ENCODE measurements around the gene ABCC3. TPM values are rescaled to one million over a fixed set of nuclear protein-coding genes. Genes with fewer than 3 reads are reported as not detected.

Gene ABCC3
- total and polyA plus RNA-seq, 8 donors = 13.6 to 1,043 (median 188) TPM

DNA sequence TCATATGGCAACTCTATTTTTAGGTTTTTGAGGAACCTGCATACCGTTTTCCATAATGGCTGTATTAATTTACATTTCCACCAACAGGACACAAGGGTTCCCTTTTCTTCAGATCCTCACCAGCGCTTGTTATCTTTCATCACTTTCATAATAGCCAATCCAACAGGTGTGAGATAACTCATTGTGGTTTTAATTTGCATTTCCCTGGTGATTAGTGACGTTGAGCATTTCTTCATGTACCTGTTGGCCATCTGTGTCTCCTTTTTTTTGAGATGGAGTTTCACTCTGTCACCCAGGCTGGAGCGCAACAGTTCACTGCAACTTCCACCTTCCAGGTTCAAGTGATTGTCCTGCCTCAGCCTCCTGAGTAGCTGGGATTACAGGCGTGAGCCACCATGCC, 36.2 kb upstream of the ABCC3 start:
- DNase-seq = no peak
- WGBS, 5 donors = 60 to 75% (median 61%) methylated on average over 5 of the region's 5 CpGs
- Histone ChIP-seq H3K27me3 (peaks cover 0 to 13% (median 0%) of the 10 kb centered on the region in 3 donors), H3K9me3 (no peaks in the 10 kb centered on the region), H3K4me3 (no peak overlapping the region), H3K27ac (no peak overlapping the region), H3K36me3 (no peaks in the 10 kb centered on the region), H3K4me1 (no peaks in the 10 kb centered on the region)
- intact Hi-C loops (cut with DNase I; ENCODE audit: low total_unique reads) = no loop called here
- TF ChIP-seq POLR2AphosphoS5 (IDR thresholded peaks at IDR 0.05) = no peak

DNA sequence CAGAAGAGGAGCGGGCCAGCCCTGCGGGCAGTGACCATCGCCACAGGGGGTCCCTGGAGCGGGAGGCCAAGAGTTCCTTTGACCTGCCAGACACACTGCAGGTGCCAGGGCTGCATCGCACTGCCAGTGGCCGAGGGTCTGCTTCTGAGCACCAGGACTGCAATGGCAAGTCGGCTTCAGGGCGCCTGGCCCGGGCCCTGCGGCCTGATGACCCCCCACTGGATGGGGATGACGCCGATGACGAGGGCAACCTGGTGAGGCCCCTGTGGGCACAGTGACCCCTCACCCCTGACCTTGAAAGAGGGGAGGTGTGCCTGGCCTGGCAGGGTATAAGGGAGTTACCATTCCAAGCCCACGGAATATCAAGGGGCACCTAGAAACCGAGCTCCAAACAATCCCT, 35.1 kb upstream of the ABCC3 start:
- TF ChIP-seq POLR2A (IDR thresholded peaks at IDR 0.05) = no peak
- no peak for TF ChIP-seq EP300 (IDR thresholded peaks at IDR 0.05)
- TF ChIP-seq, protein P1, sequence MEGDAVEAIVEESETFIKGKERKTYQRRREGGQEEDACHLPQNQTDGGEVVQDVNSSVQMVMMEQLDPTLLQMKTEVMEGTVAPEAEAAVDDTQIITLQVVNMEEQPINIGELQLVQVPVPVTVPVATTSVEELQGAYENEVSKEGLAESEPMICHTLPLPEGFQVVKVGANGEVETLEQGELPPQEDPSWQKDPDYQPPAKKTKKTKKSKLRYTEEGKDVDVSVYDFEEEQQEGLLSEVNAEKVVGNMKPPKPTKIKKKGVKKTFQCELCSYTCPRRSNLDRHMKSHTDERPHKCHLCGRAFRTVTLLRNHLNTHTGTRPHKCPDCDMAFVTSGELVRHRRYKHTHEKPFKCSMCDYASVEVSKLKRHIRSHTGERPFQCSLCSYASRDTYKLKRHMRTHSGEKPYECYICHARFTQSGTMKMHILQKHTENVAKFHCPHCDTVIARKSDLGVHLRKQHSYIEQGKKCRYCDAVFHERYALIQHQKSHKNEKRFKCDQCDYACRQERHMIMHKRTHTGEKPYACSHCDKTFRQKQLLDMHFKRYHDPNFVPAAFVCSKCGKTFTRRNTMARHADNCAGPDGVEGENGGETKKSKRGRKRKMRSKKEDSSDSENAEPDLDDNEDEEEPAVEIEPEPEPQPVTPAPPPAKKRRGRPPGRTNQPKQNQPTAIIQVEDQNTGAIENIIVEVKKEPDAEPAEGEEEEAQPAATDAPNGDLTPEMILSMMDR (IDR thresholded peaks at IDR 0.05) = no peak
- no peak for TF ChIP-seq POLR2AphosphoS5 (IDR thresholded peaks at IDR 0.05)
- H3K36me3 ChIP-seq = no peaks in the 10 kb centered on the region
- no peak for DNase-seq
- H3K9me3 ChIP-seq = no peaks in the 10 kb centered on the region
- H3K27me3 ChIP-seq = peaks cover 0 to 23% (median 0%) of the 10 kb centered on the region in 3 donors
- H3K27ac ChIP-seq = no peak overlapping the region
- H3K4me1 ChIP-seq = peaks cover 0 to 8% (median 5%) of the 10 kb centered on the region in 4 donors
- intact Hi-C loops (cut with DNase I; ENCODE audit: low total_unique reads) = no loop called here
- H3K4me3 ChIP-seq = no peak overlapping the region
- 88 to 94% (median 92%) methylated on average over 11 to 15 of the region's 15 CpGs for WGBS, 5 donors

DNA sequence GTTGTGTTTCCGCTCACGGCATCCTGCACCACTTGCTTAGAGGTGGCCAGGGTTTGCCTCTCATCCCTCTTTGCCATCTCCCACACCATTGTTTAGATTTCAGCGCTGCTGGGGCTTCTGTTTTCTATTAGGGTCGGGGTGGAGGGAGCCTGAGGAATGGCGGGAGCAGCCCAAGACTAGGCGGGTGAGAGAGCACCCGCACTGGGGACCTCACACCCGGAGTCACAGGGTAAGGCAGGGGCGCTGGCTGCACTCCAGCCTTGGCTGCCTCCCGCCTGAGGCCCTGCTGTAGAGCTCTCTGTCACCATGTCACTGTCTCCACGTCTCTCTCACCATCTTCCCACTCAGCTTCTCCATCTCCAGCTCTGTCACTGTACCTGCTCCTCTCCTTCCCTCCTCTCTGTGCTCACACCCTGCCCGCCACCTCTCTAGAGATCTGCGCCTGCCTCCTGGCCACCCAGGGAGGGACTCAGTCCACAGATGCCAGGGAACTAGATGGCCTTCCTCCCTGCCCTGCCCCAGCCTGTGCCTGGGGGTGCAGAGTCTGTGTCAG, 32.8 kb upstream of the ABCC3 start:
- no peak overlapping the region for H3K4me3 ChIP-seq
- DNase-seq = no peak
- TF ChIP-seq, protein P1 (IDR thresholded peaks at IDR 0.05) = no peak
- TF ChIP-seq POLR2AphosphoS5 (IDR thresholded peaks at IDR 0.05) = no peak
- no peak for TF ChIP-seq POLR2A (IDR thresholded peaks at IDR 0.05)
- no peak for TF ChIP-seq EP300 (IDR thresholded peaks at IDR 0.05)
- 66 to 75% (median 69%) methylated on average over 13 of the region's 13 CpGs for WGBS, 5 donors
- no peak overlapping the region for H3K27ac ChIP-seq
- peaks cover 0 to 12% (median 11%) of the 10 kb centered on the region in 4 donors for H3K4me1 ChIP-seq
- H3K9me3 ChIP-seq = no peaks in the 10 kb centered on the region
- no peaks in the 10 kb centered on the region for H3K36me3 ChIP-seq
- intact Hi-C loops (cut with DNase I; ENCODE audit: low total_unique reads) = no loop called here
- peaks cover 0 to 32% (median 0%) of the 10 kb centered on the region in 3 donors for H3K27me3 ChIP-seq

DNA sequence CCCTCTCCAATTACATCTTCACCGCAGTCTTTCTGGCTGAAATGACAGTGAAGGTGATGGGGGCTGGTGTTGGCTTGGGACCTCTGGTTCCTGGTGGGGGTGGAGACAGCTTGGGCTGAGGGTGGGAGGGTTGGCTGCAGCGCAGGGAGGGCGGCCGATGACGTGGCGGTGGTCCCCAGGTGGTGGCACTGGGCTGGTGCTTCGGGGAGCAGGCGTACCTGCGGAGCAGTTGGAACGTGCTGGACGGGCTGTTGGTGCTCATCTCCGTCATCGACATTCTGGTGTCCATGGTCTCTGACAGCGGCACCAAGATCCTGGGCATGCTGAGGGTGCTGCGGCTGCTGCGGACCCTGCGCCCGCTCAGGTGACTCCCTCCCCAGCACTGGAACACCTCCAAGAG, 31.8 kb upstream of the ABCC3 start:
- DNase-seq = no peak
- Histone ChIP-seq H3K36me3 (no peaks in the 10 kb centered on the region), H3K9me3 (no peaks in the 10 kb centered on the region), H3K27me3 (peaks cover 0 to 32% (median 0%) of the 10 kb centered on the region in 3 donors), H3K27ac (no peak overlapping the region), H3K4me1 (peaks cover 0 to 12% (median 11%) of the 10 kb centered on the region in 4 donors), H3K4me3 (no peak overlapping the region)
- intact Hi-C loops (cut with DNase I; ENCODE audit: low total_unique reads) = no loop called here
- no peak for TF ChIP-seq POLR2AphosphoS5 (IDR thresholded peaks at IDR 0.05)
- TF ChIP-seq, protein P1 (IDR thresholded peaks at IDR 0.05) = no peak
- TF ChIP-seq POLR2A (IDR thresholded peaks at IDR 0.05) = no peak
- no peak for TF ChIP-seq EP300 (IDR thresholded peaks at IDR 0.05)
- 88 to 94% (median 92%) methylated on average over 17 to 18 of the region's 18 CpGs for WGBS, 5 donors

DNA sequence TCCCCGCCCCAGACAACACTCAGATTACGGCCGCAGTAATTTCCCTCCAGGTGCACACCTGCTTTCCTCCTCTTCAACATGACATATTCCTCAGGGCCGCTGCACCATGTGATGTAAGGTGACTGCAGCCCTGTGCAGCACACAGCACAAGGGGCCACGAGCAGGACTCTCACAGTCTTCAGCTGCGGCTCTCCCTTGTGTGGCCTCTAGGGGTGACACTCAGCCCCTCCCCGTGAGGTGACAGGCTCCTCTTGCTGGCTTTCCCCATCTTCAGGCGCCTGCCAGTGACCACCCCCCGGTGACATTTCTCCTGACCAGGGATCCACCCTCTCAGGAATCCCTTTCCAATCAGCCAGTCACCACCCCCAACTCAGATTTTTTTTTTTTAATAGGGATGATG, 31.3 kb upstream of the ABCC3 start:
- H3K36me3 ChIP-seq = no peaks in the 10 kb centered on the region
- H3K4me1 ChIP-seq = peaks cover 0 to 12% (median 11%) of the 10 kb centered on the region in 4 donors
- TF ChIP-seq POLR2AphosphoS5 (IDR thresholded peaks at IDR 0.05) = no peak
- TF ChIP-seq POLR2A (IDR thresholded peaks at IDR 0.05) = no peak
- TF ChIP-seq, protein P1 (IDR thresholded peaks at IDR 0.05) = no peak
- no peak for TF ChIP-seq EP300 (IDR thresholded peaks at IDR 0.05)
- no peak for DNase-seq
- H3K27me3 ChIP-seq = peaks cover 0 to 35% (median 0%) of the 10 kb centered on the region in 3 donors
- no peak overlapping the region for H3K27ac ChIP-seq
- 46 to 62% (median 51%) methylated on average over 9 of the region's 9 CpGs for WGBS, 5 donors
- H3K9me3 ChIP-seq = no peaks in the 10 kb centered on the region
- no peak overlapping the region for H3K4me3 ChIP-seq
- intact Hi-C loops (cut with DNase I; ENCODE audit: low total_unique reads) = no loop called here

Measured in stomach (tissue), 9 donors.